GM19351 (cell line): ENCODE results near the gene BAAT.
"Not testable (repeated sequence)": the region's sequence is repeated elsewhere in the genome, so short reads cannot be mapped to it uniquely, and the experiment has no call there.

ENCODE experiments used
- ATAC-seq: cut with Tn5 transposase; IDR thresholded peaks from one replicate; pipeline ENCODE4 v1.9.1; 2021; ENCODE audit warnings: mild to moderate bottlenecking, moderate library complexity; ENCODE audit not compliant: unreplicated experiment

The BAAT gene

GRCh38 chr9:101365181-101365580 is 19.6 kb downstream of the BAAT start:
- ATAC-seq, result no peak

GRCh38 chr9:101362450-101362849 is 22.4 kb downstream of the BAAT start:
- no peak for ATAC-seq

GRCh38 chr9:101360647-101361046 is 24.2 kb downstream of the BAAT start:
- no peak for ATAC-seq

- ATAC-seq, result no peak
Observed at GRCh38 chr9:101359679-101360078, 25.1 kb downstream of the BAAT start.

GRCh38 chr9:101356619-101357018 is 28.2 kb downstream of the BAAT start:
- ATAC-seq, result no peak

GRCh38 chr9:101354765-101355708 is 29.8 kb downstream of the BAAT start:
- ATAC-seq, result no peak

GRCh38 chr9:101354143-101354764 is 30.6 kb downstream of the BAAT start:
- no peak for ATAC-seq

GRCh38 chr9:101353683-101354082 is 31.1 kb downstream of the BAAT start:
- ATAC-seq, result no peak

- ATAC-seq, result no peak
Observed at GRCh38 chr9:101352892-101353463, 31.8 kb downstream of the BAAT start.

GRCh38 chr9:101350285-101350684 is 34.5 kb downstream of the BAAT start:
- ATAC-seq, result no peak

GRCh38 chr9:101342595-101342994 is 42.2 kb downstream of the BAAT start:
- ATAC-seq, result no peak

- ATAC-seq, result no peak
Observed at GRCh38 chr9:101341958-101342357, 42.8 kb downstream of the BAAT start.

GRCh38 chr9:101337237-101337636 is 47.6 kb downstream of the BAAT start:
- ATAC-seq, result no peak

- no peak for ATAC-seq
Observed at GRCh38 chr9:101336091-101336490, 48.7 kb downstream of the BAAT start.

GRCh38 chr9:101333926-101334702 is 50.7 kb downstream of the BAAT start:
- no peak for ATAC-seq

- no peak for ATAC-seq
Observed at GRCh38 chr9:101333490-101333889, 51.3 kb downstream of the BAAT start.

- ATAC-seq, result no peak
Observed at GRCh38 chr9:101332362-101332761, 52.4 kb downstream of the BAAT start.

GRCh38 chr9:101327422-101327909 is 57.3 kb downstream of the BAAT start:
- ATAC-seq, result not testable (repeated sequence)

- ATAC-seq, result no peak
Observed at GRCh38 chr9:101326501-101326900, 58.3 kb downstream of the BAAT start.

GRCh38 chr9:101326035-101326434 is 58.8 kb downstream of the BAAT start:
- ATAC-seq, result no peak

GRCh38 chr9:101325053-101325452 is 59.8 kb downstream of the BAAT start:
- ATAC-seq, result no peak
